ENCODE data around the gene ADGRL3.

GRCh38 chr4:61628282-61628681 is 428.2 kb downstream of the ADGRL3 start:
- no peak for TF ChIP-seq POLR2A (IDR thresholded peaks at IDR 0.05)
- TF ChIP-seq CTCF (IDR thresholded peaks at IDR 0.05) = no peak
